GM12874 (cell line): Measurements from ENCODE around the gene FUOM.

Experiments used
- CTCF ChIP-seq: IDR thresholded peaks from 2 replicates; pipeline ENCODE4 v1.5.1; 2011; ENCODE audit warnings: low read depth, mild to moderate bottlenecking, control low read depth, low read length, moderate library complexity; ENCODE audit not compliant: insufficient read depth

Gene FUOM

DNA sequence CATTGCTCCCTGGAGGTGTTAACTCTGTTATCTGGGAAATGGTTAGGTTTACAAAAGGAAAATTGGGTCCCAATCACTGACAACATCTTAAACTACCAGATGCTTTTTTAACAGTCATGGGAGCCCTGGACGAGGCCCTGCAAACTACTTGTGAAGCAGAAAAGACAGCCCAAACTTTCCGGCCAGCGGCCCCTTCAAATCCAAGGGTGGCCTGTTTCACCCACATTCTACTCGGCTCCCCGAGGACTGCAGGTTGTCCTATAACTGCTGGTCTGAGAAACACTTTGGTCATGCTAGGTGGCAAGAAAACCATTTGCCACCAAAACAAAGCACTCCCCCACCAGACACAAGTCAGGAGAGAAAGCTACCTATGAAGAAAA, 51.7 kb downstream of the FUOM start:
- TF ChIP-seq CTCF, result no peak
